ENCODE measurements around the gene SEC16A. TPM values are rescaled to one million over a fixed set of nuclear protein-coding genes. Genes with fewer than 3 reads are reported as not detected.

The SEC16A gene
- total RNA-seq, 4 donors from 2014 or later = 63.5 to 80.8 (median 74.6) TPM

- Histone ChIP-seq H3K27me3 (no peaks in the 10 kb centered on the region), H3K36me3 (peaks cover 0 to 43% (median 0%) of the 10 kb centered on the region in 3 donors), H3K4me1 (no peaks in the 10 kb centered on the region), H3K27ac (no peak overlapping the region), H3K4me3 (no peak overlapping the region), H3K9me3 (no peaks in the 10 kb centered on the region)
- no peak for DNase-seq
- TF ChIP-seq POLR2A (IDR thresholded peaks at IDR 0.05) (no peak), CTCF (IDR thresholded peaks at IDR 0.05) (no peak)
Observed at GRCh38 chr9:136494012-136494411, 11.2 kb upstream of the SEC16A start.

- Histone ChIP-seq H3K9me3 (no peaks in the 10 kb centered on the region), H3K4me3 (no peak overlapping the region), H3K27ac (no peak overlapping the region), H3K27me3 (no peaks in the 10 kb centered on the region), H3K36me3 (peaks cover 0 to 38% (median 0%) of the 10 kb centered on the region in 3 donors), H3K4me1 (peaks cover 0 to 1% (median 0%) of the 10 kb centered on the region in 4 donors)
- no peak for DNase-seq
- TF ChIP-seq POLR2A (IDR thresholded peaks at IDR 0.05) (no peak), CTCF (IDR thresholded peaks at IDR 0.05) (no peak)
Observed at GRCh38 chr9:136493567-136493971, 10.7 kb upstream of the SEC16A start.

- H3K4me1 ChIP-seq = peaks cover 0 to 4% (median 0%) of the 10 kb centered on the region in 4 donors
- H3K27ac ChIP-seq = no peak overlapping the region
- no peak for TF ChIP-seq CTCF (IDR thresholded peaks at IDR 0.05)
- TF ChIP-seq POLR2A (IDR thresholded peaks at IDR 0.05) = no peak
- no peak overlapping the region for H3K4me3 ChIP-seq
- peaks cover 0 to 33% (median 0%) of the 10 kb centered on the region in 3 donors for H3K36me3 ChIP-seq
- no peaks in the 10 kb centered on the region for H3K27me3 ChIP-seq
- no peaks in the 10 kb centered on the region for H3K9me3 ChIP-seq
- DNase-seq = no peak
Observed at GRCh38 chr9:136492978-136493522, 10.2 kb upstream of the SEC16A start.

GRCh38 chr9:136489731-136490130 is 6.9 kb upstream of the SEC16A start:
- no peak overlapping the region for H3K27ac ChIP-seq
- peaks cover 0 to 7% (median 4%) of the 10 kb centered on the region in 4 donors for H3K4me1 ChIP-seq
- H3K27me3 ChIP-seq = no peaks in the 10 kb centered on the region
- H3K36me3 ChIP-seq = peaks cover 0 to 2% (median 0%) of the 10 kb centered on the region in 3 donors
- no peak for TF ChIP-seq POLR2A (IDR thresholded peaks at IDR 0.05)
- no peak for TF ChIP-seq CTCF (IDR thresholded peaks at IDR 0.05)
- no peak overlapping the region for H3K4me3 ChIP-seq
- H3K9me3 ChIP-seq = no peaks in the 10 kb centered on the region
- no peak for DNase-seq

DNA sequence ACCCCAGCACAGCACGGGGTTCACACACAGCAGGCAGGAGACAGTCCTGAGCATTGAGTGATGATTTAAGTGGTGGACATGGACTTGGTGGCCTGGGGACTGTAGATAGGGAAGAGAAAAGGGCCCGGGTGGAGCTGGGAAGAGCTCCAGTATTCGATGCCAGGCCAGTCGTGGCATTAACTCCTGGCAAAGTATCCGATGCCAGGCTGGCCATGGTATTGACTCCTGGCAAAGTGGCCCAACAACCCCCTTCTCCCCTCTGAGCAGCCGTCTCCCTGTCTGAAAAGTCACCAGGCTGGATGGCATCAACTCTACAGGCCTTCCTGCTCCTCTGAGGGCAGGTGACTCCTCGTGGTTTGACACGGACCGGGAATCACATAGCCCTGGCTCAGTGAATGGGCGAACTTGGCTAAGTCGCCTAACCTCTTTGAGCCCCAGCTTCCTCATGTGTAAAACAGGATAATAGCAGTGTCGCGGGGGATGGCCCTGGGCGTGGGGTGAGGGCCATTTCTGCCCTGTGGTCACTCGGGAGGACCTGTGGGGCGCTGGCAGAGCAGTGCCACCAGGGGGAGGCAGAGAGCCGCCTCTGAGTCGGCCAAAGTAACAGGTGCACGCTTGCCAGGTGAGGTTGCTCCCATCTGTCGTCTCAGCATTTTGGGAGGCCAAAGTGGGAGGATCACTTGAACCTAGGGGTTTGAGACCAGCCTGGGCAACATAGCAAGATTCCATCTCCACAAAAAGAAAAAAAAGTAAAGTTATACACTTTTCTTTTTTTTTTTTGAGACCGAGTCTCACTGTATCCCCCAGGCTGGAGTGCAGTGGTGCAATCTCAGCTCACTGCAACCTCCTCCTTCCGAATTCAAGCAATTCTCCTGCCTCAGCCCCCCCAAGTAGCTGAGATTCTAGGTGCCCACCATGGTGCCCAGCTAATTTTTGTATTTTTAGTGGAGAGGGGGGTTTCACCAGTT is 5.7 kb upstream of the SEC16A start:
- no peak overlapping the region for H3K27ac ChIP-seq
- H3K4me1 ChIP-seq = peaks cover 0 to 16% (median 14%) of the 10 kb centered on the region in 4 donors
- peak; percentile 68 to 92 (median 87) for DNase-seq
- H3K36me3 ChIP-seq = no peaks in the 10 kb centered on the region
- H3K9me3 ChIP-seq = no peaks in the 10 kb centered on the region
- H3K4me3 ChIP-seq = no peak overlapping the region
- no peaks in the 10 kb centered on the region for H3K27me3 ChIP-seq
- TF ChIP-seq POLR2A (IDR thresholded peaks at IDR 0.05) (peak in 1 of 2 donors; percentile 12), CTCF (IDR thresholded peaks at IDR 0.05) (peak; percentile 95 to 99 (median 98))

Data from Peyer's patch (tissue), 4 donors.